ENCODE results near the gene PDLIM7. TPM values are rescaled to one million over a fixed set of nuclear protein-coding genes. Genes with fewer than 3 reads are reported as not detected.

PDLIM7 gene
- total and polyA plus RNA-seq, 7 experiments from 2014 or later, result 2.7 to 63.2 (median 4.7) TPM

- H3K27ac Mint-ChIP-seq, result peak overlapping the region in 7 of 9 donors; percentile 55 to 83 (median 62)
- POLR2A ChIA-PET, result interaction anchor here (1.5 kb wide), 1 partner anchor 22 kb away, joined by 4 read pairs; the partner anchor contains the start of gene PDLIM7
Observed at GRCh38 chr5:177519463-177520235, 22.2 kb upstream of the PDLIM7 start.

GRCh38 chr5:177516601-177517568, 19.5 kb upstream of the PDLIM7 start, which contains the start of gene DDX41:
DDX41 (minus strand) TSS chr5:177516961; CDS start chr5:177516945, 16 bp downstream.
- peak within 1 kb of the TSS; percentile 85 to 97 (median 92) for H3K27ac Mint-ChIP-seq
- H3K36me3 ChIP-seq (ENCODE audit: control insufficient read depth in 2 of 3, insufficient read depth in 3 of 3, low read length in 3 of 3), result peaks cover 0 to 62% (median 10%) of the 10 kb centered on the region in 3 experiments
- ChIA-PET CTCF (interaction anchor here (0.6 to 1.4 kb wide), 2 partner anchors 15 to 859 kb away, joined by 3 to 8 read pairs; no protein-coding TSS in a partner anchor), POLR2A (interaction anchor here (0.6 to 1.4 kb wide), 9 partner anchors 9 to 431 kb away, joined by 3 to 5 read pairs (median 3); partner anchors contain the start of gene PDLIM7)
- ATAC-seq (peak; percentile 92), DNase-seq (peak; percentile 88 to 96 (median 95))
- no peaks in the 10 kb centered on the region for H3K27me3 ChIP-seq (ENCODE audit: control insufficient read depth in 2 of 2, insufficient read depth in 2 of 2, low read length in 2 of 2)
- intact Hi-C loops (cut with micrococcal nuclease), result loop anchor here (1.0 to 5.0 kb wide), 7 partner anchors 20 to 636 kb away; partner anchors contain the start of genes FAM193B (in 2 of the 2), PDLIM7 (in 2 of the 2), TMED9 (in 2 of the 2) and GRK6 (in 1 of the 2)
- H3K4me1 ChIP-seq (ENCODE audit: control insufficient read depth in 2 of 2, insufficient read depth in 2 of 2, low read length in 2 of 2), result peaks cover 15 to 17% of the 10 kb centered on the region in 2 donors
- H3K4me1 Mint-ChIP-seq, result peaks cover 42 to 58% (median 52%) of the 10 kb centered on the region in 7 donors
- peaks cover 0 to 2% (median 0%) of the 10 kb centered on the region in 11 donors for H3K9me3 Mint-ChIP-seq
- H3K36me3 Mint-ChIP-seq, result peaks cover 9 to 33% (median 16%) of the 10 kb centered on the region in 5 donors
- peaks cover 0 to 2% (median 0%) of the 10 kb centered on the region in 5 donors for H3K27me3 Mint-ChIP-seq
- H3K27ac ChIP-seq (ENCODE audit: low read depth, low read length), result peak within 1 kb of the TSS; percentile 79
- peak within 1 kb of the TSS; percentile 92 to 99 (median 96) for H3K4me3 Mint-ChIP-seq
- peak within 1 kb of the TSS; percentile 76 for H3K4me3 ChIP-seq (ENCODE audit: low read length)
- H3K9me3 ChIP-seq (ENCODE audit: control insufficient read depth in 2 of 3, low read length in 3 of 3), result no peaks in the 10 kb centered on the region

More at GRCh38 chr5:177519463-177520235, 22.2 kb upstream of the PDLIM7 start:
- intact Hi-C loops (cut with micrococcal nuclease), result loop anchor here in 1 of 2 donors (5.0 kb wide), 1 partner anchor 62 kb away; no protein-coding TSS in a partner anchor
- ATAC-seq (no peak), DNase-seq (no peak)
- peak overlapping the region in 2 of 10 donors; percentile 23 to 59 for H3K4me3 Mint-ChIP-seq
- Histone ChIP-seq H3K4me1 (ENCODE audit: control insufficient read depth in 2 of 2, insufficient read depth in 2 of 2, low read length in 2 of 2) (peaks cover 15 to 17% of the 10 kb centered on the region in 2 donors), H3K9me3 (ENCODE audit: control insufficient read depth in 2 of 3, low read length in 3 of 3) (no peaks in the 10 kb centered on the region), H3K36me3 (ENCODE audit: control insufficient read depth in 2 of 3, insufficient read depth in 3 of 3, low read length in 3 of 3) (peaks cover 0 to 51% (median 0%) of the 10 kb centered on the region in 3 experiments), H3K27me3 (ENCODE audit: control insufficient read depth in 2 of 2, insufficient read depth in 2 of 2, low read length in 2 of 2) (no peaks in the 10 kb centered on the region), H3K27ac (ENCODE audit: low read depth, low read length) (no peak overlapping the region), H3K4me3 (ENCODE audit: low read length) (no peak overlapping the region)
- H3K36me3 Mint-ChIP-seq, result peaks cover 3 to 22% (median 10%) of the 10 kb centered on the region in 5 donors
- peaks cover 0 to 2% (median 0%) of the 10 kb centered on the region in 5 donors for H3K27me3 Mint-ChIP-seq
- CTCF ChIA-PET, result no interaction called here
- H3K4me1 Mint-ChIP-seq, result peaks cover 35 to 55% (median 46%) of the 10 kb centered on the region in 7 donors
- H3K9me3 Mint-ChIP-seq, result peaks cover 0 to 2% (median 0%) of the 10 kb centered on the region in 11 donors

GRCh38 chr5:177515580-177515979, 18.2 kb upstream of the PDLIM7 start:
- no peak for ATAC-seq
- Histone ChIP-seq H3K36me3 (ENCODE audit: control insufficient read depth in 2 of 3, insufficient read depth in 3 of 3, low read length in 3 of 3) (peaks cover 0 to 62% (median 10%) of the 10 kb centered on the region in 3 experiments), H3K27me3 (ENCODE audit: control insufficient read depth in 2 of 2, insufficient read depth in 2 of 2, low read length in 2 of 2) (no peaks in the 10 kb centered on the region), H3K4me3 (ENCODE audit: low read length) (peak overlapping the region; percentile 76), H3K27ac (ENCODE audit: low read depth, low read length) (peak overlapping the region; percentile 79), H3K9me3 (ENCODE audit: control insufficient read depth in 2 of 3, low read length in 3 of 3) (no peaks in the 10 kb centered on the region), H3K4me1 (ENCODE audit: control insufficient read depth in 2 of 2, insufficient read depth in 2 of 2, low read length in 2 of 2) (peaks cover 9 to 17% of the 10 kb centered on the region in 2 donors)
- H3K4me1 Mint-ChIP-seq, result peaks cover 37 to 55% (median 43%) of the 10 kb centered on the region in 7 donors
- H3K9me3 Mint-ChIP-seq, result peaks cover 0 to 2% (median 0%) of the 10 kb centered on the region in 11 donors
- H3K36me3 Mint-ChIP-seq, result peaks cover 16 to 41% (median 23%) of the 10 kb centered on the region in 5 donors
- DNase-seq, result no peak
- peak overlapping the region; percentile 92 to 99 (median 96) for H3K4me3 Mint-ChIP-seq
- CTCF ChIA-PET, result interaction anchor here (1.4 kb wide), 1 partner anchor 14 kb away, joined by 8 read pairs; no protein-coding TSS in a partner anchor
- POLR2A ChIA-PET, result interaction anchor here (1.2 to 1.4 kb wide), 3 partner anchors 10 to 37 kb away, joined by 3 to 5 read pairs (median 3); no protein-coding TSS in a partner anchor
- peaks cover 0 to 2% (median 0%) of the 10 kb centered on the region in 5 donors for H3K27me3 Mint-ChIP-seq
- intact Hi-C loops (cut with micrococcal nuclease), result loop anchor here in 1 of 2 donors (5.0 kb wide), 1 partner anchor 58 kb away; no protein-coding TSS in a partner anchor
- H3K27ac Mint-ChIP-seq, result peak overlapping the region in 7 of 9 donors; percentile 22 to 92 (median 85)

GRCh38 chr5:177514541-177514940, 17.1 kb upstream of the PDLIM7 start:
- Mint-ChIP-seq H3K36me3 (peaks cover 16 to 41% (median 24%) of the 10 kb centered on the region in 5 donors), H3K27ac (no peak overlapping the region), H3K27me3 (peaks cover 0 to 2% (median 0%) of the 10 kb centered on the region in 5 donors), H3K4me3 (peak overlapping the region in 3 of 10 donors; percentile 96 to 97 (median 96)), H3K9me3 (peaks cover 0 to 2% (median 0%) of the 10 kb centered on the region in 11 donors), H3K4me1 (peaks cover 33 to 46% (median 39%) of the 10 kb centered on the region in 7 donors)
- Histone ChIP-seq H3K4me3 (ENCODE audit: low read length) (no peak overlapping the region), H3K27me3 (ENCODE audit: control insufficient read depth in 2 of 2, insufficient read depth in 2 of 2, low read length in 2 of 2) (no peaks in the 10 kb centered on the region), H3K36me3 (ENCODE audit: control insufficient read depth in 2 of 3, insufficient read depth in 3 of 3, low read length in 3 of 3) (peaks cover 0 to 56% (median 10%) of the 10 kb centered on the region in 3 experiments), H3K4me1 (ENCODE audit: control insufficient read depth in 2 of 2, insufficient read depth in 2 of 2, low read length in 2 of 2) (peaks cover 9 to 17% of the 10 kb centered on the region in 2 donors), H3K9me3 (ENCODE audit: control insufficient read depth in 2 of 3, low read length in 3 of 3) (no peaks in the 10 kb centered on the region), H3K27ac (ENCODE audit: low read depth, low read length) (no peak overlapping the region)
- intact Hi-C loops (cut with micrococcal nuclease), result no loop called here
- ChIA-PET CTCF (no interaction called here), POLR2A (no interaction called here)
- DNase-seq, result no peak
- no peak for ATAC-seq

DNA sequence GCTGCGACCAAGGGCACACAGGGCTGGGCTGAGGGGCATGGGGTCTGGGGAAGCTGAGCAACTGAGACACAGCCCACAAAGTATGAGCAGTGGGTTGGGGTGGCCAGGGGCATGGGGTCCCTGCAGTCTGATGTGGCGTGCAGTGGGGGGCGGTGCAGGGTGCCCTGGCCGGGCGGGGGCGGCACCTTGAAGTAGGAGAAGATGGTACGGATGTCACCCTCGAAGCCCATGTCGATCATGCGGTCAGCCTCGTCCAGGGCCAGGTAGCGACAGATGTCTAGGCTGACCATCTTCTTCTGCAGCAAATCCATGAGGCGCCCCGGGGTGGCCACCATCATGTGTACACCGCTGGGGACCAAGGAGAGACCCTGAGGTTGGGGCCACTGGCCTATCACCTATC, 16.1 kb upstream of the PDLIM7 start:
- ATAC-seq (no peak), DNase-seq (no peak)
- peaks cover 16 to 41% (median 23%) of the 10 kb centered on the region in 5 donors for H3K36me3 Mint-ChIP-seq
- Histone ChIP-seq H3K36me3 (ENCODE audit: control insufficient read depth in 2 of 3, insufficient read depth in 3 of 3, low read length in 3 of 3) (peaks cover 0 to 56% (median 10%) of the 10 kb centered on the region in 3 experiments), H3K9me3 (ENCODE audit: control insufficient read depth in 2 of 3, low read length in 3 of 3) (no peaks in the 10 kb centered on the region), H3K27ac (ENCODE audit: low read depth, low read length) (no peak overlapping the region), H3K27me3 (ENCODE audit: control insufficient read depth in 2 of 2, insufficient read depth in 2 of 2, low read length in 2 of 2) (no peaks in the 10 kb centered on the region), H3K4me3 (ENCODE audit: low read length) (no peak overlapping the region), H3K4me1 (ENCODE audit: control insufficient read depth in 2 of 2, insufficient read depth in 2 of 2, low read length in 2 of 2) (peaks cover 8 to 9% of the 10 kb centered on the region in 2 donors)
- peaks cover 0 to 2% (median 0%) of the 10 kb centered on the region in 11 donors for H3K9me3 Mint-ChIP-seq
- H3K27ac Mint-ChIP-seq, result no peak overlapping the region
- ChIA-PET CTCF (no interaction called here), POLR2A (no interaction called here)
- intact Hi-C loops (cut with micrococcal nuclease), result no loop called here
- H3K4me1 Mint-ChIP-seq, result peaks cover 26 to 43% (median 33%) of the 10 kb centered on the region in 7 donors
- peak overlapping the region in 3 of 10 donors; percentile 6 to 59 (median 26) for H3K4me3 Mint-ChIP-seq
- peaks cover 0 to 2% (median 0%) of the 10 kb centered on the region in 5 donors for H3K27me3 Mint-ChIP-seq
